ENCODE results near the gene OAS1.
"Not testable (repeated sequence)": the region's sequence is repeated elsewhere in the genome, so short reads cannot be mapped to it uniquely, and the experiment has no call there.

DNA sequence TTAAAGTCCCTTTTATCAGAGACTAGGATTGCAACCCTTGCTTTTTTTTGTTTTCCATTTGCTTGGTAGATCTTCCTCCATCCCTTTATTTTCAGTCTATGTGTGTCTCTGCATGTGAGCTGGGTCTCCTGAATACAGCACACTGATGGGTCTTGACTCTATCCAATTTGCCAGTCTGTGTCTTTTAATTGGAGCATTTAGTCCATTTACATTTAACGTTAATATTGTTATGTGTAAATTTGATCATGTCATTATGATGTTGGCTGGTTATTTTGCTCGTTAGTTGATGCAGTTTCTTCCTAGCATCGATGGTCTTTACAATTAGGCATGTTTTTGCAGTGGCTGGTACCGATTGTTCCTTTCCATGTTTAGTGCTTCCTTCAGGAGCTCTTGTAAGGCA lies 50.4 kb downstream of the OAS1 start:
- TF ChIP-seq, protein P1, sequence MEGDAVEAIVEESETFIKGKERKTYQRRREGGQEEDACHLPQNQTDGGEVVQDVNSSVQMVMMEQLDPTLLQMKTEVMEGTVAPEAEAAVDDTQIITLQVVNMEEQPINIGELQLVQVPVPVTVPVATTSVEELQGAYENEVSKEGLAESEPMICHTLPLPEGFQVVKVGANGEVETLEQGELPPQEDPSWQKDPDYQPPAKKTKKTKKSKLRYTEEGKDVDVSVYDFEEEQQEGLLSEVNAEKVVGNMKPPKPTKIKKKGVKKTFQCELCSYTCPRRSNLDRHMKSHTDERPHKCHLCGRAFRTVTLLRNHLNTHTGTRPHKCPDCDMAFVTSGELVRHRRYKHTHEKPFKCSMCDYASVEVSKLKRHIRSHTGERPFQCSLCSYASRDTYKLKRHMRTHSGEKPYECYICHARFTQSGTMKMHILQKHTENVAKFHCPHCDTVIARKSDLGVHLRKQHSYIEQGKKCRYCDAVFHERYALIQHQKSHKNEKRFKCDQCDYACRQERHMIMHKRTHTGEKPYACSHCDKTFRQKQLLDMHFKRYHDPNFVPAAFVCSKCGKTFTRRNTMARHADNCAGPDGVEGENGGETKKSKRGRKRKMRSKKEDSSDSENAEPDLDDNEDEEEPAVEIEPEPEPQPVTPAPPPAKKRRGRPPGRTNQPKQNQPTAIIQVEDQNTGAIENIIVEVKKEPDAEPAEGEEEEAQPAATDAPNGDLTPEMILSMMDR (IDR thresholded peaks at IDR 0.05): not testable (repeated sequence)
- TF ChIP-seq ZFX (IDR thresholded peaks at IDR 0.05; ENCODE audit: borderline replicate concordance): not testable (repeated sequence)

All from 22Rv1 (cell line).